ENCODE data around the gene RNU11.
"Not testable (repeated sequence)": the region's sequence is repeated elsewhere in the genome, so short reads cannot be mapped to it uniquely, and the experiment has no call there.

The RNU11 gene

DNA sequence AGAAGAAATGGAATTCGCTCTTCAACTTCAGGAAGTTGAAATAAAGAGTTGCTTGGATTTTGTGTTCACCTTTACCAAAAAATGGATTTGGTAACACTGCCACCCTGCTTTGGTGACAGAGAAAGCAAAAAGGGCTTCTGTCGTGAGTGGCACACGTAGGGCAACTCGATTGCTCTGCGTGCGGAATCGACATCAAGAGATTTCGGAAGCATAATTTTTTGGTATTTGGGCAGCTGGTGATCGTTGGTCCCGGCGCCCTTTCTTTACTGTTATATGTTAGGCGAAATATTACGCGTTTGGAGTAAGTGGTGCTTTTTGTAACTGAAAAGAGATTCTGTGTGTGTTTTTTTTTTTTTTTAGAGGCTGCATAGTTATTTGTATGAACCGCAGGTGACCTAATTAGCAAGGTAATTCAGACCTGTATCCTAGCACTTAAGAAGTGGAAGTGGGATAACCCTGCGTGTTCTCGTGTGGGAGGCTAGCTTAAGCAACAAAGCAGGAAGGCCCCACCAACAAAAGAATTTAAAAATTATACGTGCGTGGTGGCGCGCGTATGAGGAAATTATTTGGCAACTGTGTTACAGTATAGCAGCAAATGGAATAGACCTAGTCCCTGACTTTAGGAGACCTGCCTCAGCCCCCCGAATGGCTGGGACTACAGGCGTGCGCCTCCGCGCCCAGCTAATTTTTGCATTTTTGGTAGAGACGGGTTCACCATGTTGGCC lies at the start of gene RNU11:
TSS of gene RNU11 (plus strand) at position 127 of the 725 bp plus-strand sequence.
- DNase-seq (ENCODE audit: low read depth), result peak; percentile 99

DNA sequence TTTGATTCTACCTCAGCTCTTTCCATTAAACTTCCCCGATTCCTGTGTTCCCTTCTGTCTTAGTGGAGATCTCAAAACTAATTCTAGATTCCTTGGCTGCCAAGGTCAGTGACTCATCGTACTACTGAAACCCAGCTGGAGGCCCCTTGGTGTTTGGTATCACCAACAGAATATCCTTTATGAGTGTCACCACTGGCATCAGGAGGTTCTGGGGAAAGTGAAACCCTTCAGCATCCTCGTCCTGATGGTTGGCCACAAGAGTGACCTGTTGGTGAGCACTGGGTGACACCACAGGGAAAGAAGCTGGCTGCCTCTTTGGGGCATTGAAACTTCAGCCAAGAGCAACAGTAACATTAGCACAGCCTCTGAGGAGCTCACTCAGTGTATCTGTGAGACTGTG lies 46.7 kb upstream of the RNU11 start:
- DNase-seq (ENCODE audit: low read depth), result peak; percentile 93

DNA sequence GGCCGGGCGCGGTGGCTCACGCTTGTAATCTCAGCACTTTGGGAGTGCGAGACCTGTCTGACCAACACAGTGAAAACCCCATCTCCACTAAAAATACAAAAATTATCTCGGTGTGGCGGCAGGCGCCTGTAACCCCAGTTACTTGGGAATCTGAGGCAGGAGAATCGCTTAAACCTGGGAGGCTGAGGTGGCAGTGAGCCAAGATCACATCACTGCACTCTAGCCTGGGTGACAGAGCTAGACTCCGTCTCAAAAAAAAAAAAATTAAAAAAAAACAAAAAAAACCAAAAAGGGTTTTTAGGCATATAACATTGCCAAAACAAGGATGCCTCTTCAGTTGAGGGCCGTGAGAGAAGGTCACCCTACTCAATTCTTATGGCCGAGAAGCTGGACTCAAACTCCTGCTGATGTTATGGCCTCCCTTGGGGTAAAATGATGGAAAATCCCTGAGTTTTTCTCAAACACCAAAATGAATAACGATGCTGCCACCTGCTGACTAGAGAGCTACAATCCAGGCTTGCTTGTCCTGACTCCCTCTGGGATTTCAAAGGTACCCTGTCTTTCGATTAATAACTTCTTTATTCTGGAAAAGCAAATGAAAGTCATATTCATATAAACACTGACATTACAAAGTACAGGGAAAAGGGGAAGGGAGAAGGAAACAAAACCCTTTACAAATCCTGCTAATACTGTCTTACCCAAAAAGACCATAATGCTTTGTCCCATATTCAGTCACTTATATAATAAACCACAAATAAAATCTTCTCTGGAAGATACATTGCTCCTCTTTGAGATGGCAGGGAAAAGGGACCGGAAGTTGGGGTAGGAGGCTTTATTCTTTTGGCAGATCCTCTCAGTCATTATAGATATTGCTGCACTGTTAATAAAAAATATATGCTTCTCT lies 45.6 kb upstream of the RNU11 start:
- DNase-seq (ENCODE audit: low read depth), result peak; percentile 68

DNA sequence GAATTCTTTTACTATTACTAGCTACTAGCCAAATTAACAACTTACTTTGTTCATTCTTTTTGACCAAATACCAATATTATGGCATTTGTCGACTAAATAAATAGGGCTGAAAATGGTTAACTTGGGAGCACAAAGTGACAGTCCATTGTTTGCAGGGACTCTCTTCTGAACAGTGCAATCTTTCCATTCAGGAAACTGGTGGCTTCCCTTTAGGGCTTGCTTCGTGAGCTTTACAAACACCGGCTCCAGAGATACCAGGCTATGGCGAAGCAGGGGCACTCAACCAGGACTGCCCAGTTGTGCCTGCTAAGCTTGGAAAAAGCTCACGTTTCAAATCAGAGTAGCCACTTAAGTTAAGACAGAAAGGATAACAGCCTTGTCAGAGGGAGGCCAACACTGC lies 44.0 kb upstream of the RNU11 start:
- DNase-seq (ENCODE audit: low read depth), result no peak

DNA sequence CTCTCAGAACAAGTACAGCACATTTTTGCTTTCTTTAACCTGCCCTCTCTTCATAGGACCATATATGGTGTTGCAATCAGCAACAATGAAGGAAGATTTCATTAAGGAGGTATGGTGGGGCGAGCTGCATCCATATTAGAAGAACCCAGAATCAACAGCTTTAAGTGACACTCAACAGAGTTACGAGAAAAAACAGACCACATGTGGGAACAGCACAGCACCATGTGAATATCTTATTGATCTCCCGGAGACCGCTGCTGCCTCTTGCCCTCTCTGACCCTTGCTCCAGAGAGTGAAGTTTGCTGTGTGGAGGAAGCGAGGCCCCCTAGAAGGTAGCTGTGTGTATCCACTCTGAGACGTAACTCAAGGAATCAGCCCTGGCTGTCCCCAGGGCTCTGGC lies 43.4 kb upstream of the RNU11 start:
- DNase-seq (ENCODE audit: low read depth), result no peak

DNA sequence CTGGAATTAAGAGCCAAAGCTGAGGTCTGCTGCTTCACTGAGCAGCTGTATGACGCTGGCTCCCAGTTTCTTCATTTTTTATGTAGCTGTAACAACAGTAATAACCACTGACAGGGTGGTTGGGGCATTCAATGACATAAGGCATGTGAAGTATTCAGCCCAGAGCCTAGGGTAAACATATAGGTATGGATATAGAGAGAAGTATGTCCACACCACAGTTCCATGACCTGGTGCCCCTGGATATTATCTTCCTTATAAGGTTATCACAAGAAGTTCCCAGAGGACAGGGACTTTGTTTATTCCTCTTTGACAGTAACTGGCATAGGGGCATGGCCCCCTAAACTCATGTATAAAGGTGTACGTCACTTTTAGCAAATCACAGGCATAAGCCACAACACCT lies 41.6 kb upstream of the RNU11 start:
- DNase-seq (ENCODE audit: low read depth), result no peak

DNA sequence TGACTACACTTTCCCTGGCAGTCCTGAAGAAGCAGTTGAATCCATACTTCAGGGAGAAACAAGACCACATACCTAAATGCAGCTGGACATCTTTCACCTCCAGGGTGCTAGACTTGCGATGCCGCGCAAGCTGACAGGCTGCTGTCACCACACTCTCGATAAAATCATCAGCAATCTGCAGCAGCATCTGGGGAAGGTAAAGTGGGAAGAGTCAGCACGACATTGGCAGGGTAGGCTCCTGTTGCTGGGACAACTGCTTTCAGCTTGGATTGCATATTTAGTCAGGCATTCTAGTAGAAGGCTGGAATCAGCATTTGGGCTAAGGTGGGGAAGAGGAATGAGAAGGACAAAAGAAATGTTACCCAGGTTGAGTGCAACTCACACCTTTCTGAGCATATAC lies 35.2 kb upstream of the RNU11 start:
- no peak for DNase-seq (ENCODE audit: low read depth)

DNA sequence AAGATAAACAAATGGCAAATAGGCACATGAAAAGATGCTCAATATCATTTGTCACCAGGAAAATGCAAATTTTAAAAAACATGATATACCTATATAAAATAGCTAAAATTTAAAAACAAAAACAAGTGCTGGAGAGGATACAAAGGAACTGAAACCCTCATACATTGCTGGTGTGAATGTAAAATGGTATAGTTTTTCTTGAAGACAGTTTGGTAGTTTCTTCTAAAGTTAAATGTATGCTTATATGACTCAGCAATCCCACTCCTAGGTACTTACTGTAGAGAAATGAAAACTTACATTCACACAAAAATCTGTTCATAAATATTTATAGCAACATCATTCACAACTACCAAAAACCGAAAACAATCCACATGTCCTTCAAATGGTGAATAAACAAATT lies 16.7 kb upstream of the RNU11 start:
- no peak for DNase-seq (ENCODE audit: low read depth)

DNA sequence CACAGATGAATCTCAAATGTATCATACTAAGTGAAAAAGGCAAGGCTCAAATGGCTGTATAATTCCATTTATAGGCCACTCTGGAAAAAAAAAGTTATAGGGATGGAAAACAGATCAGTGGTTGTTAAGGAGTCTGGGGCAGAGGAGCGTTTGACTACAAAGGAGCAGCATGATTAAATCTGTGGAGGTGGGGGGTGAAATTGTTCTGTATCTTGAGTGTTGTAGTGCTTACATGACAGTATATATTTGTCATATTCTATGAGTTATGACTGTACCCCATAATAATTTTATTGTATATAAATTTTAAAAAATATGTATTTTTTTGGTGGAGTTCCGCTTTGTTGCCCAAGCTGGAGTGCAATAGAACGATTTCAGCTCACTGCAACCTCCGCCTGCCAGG lies 15.8 kb upstream of the RNU11 start:
- DNase-seq (ENCODE audit: low read depth), result no peak

DNA sequence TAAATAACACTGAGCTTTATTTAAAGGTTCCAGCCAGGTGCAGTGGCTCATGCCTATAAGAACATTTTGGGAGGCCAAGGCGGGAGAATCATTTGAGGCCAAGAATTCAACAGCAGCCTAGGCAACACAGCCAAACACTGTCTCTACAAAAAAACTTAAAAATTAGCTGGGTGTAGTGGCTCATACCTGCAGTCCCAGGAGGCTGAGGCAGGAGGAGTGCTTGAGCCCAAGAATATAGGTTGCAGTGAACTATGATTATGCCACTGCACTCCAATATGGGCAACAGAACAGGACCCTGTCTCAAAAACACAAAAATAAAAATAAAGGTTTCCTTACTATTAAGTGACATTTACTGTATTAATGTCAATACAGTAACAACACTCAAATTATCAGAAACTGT lies 7.6 kb upstream of the RNU11 start:
- DNase-seq (ENCODE audit: low read depth), result no peak

DNA sequence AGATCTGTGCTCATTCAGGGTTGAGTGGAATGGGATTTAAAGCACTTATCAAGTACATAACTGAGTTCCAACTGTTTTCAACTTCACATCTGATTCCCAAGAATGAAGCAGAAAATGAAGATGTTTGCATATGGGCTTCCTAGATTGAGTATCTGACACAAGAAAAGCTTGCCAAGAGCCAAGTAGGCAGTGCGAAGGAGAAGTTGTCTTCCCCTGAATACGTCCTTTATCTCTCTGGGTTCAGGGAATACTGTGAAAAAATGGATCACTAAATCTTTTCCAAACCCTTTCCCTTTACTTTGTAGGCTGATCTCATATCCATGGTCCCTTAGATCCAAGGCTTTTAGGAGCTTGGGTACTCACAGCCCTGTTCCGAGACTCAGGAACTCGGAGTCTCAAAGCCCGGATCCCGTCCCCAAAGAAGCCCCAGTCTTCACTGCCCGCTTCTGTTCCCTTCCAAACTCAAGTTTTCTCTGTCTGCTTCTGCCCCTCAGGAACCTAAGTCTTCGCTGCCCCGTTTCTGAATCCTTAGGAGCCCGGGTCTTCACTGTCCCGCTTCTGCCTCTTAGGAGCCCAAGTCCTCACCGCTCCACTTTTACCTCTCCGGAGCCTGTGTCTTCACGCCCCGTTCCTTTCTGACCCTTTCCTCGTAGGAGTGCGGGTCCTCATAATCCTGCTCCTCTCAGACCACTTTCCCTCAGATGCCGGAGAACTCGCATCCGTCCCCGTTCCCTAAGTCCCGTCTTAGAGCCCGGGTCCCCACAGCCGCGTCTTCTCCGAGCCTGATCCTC lies 6.1 kb upstream of the RNU11 start:
- peak; percentile 21 for DNase-seq (ENCODE audit: low read depth)

DNA sequence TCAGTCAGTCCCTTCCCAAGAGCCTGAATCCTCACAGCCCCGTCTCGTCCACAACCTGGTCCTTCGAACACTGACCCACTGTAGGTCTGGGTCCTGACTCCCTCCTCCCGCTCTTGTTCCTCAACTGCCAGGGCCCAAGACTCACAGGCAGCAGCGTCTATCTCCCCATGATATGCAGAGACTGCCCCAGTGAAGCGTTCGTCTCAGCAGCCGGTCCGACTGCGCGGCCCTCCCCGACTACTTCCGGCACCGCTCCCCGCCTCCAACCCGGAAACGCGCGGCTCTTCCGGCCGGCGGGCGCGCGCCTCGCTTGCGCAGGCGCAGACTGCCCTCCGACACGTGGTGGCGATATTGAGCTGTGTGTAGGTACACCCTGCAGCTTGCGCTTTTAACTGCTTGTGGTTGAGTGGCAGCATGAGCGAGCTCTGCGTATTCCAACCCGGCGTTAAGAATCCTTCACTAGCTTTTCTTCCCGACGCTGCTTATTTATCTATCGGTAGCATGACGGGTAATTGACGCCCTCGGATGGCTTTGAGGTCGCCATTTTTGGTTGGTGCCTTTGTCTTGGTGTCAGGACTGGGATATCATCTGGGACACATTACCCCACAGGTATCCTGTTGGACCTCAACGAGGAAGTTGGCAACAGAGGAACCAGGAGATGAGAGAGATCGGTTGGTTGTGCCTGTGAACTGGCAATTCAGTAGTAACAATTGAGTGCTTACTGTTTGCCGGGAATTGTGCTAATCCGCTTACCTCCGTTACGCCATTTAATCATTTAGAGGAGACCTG lies 5.4 kb upstream of the RNU11 start, which contains the start of gene TAF12:
TSS of gene TAF12 (minus strand) at position 221 of the 789 bp plus-strand sequence. CDS start 20,986 bp downstream, outside the sequence.
- peak; percentile 94 for DNase-seq (ENCODE audit: low read depth)

DNA sequence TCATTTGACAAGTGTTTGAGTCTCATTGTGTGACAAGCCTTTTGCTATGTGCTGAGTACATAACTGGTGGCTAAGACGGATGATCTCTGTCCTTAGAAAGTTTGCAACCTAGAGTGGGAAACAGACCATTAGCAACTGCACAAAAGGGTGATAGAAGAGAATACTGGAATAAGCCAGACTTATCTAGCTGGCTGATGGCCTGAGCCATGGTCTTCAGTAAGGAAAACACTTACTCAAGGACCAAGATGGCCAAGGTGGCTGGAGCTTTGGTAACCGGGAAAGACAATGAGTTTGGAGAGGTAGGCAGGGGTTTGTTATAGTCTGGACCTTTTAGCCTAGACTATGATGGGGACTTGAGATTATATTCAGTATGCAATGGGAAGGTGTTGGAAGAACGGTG lies 3.9 kb upstream of the RNU11 start:
- no peak for DNase-seq (ENCODE audit: low read depth)

DNA sequence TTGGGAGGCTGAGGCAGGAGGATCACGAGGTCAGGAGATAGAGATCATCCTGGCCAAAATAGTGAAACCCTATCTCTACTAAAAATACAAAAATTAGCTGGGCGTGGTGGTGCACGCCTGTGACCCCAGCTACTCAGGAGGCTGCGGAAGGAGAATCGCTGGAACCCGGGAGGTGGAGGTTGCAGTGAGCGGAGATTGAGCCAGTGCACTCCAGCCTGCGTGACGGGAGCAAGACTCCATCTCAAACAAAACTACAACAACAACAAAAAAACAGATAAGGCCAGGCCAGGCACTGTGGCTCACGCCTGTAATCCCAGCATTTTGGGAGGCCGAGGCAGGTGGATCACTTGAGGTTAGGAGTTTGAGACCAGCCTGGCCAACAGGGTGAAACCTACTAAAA lies 3.0 kb upstream of the RNU11 start:
- DNase-seq (ENCODE audit: low read depth), result not testable (repeated sequence)

DNA sequence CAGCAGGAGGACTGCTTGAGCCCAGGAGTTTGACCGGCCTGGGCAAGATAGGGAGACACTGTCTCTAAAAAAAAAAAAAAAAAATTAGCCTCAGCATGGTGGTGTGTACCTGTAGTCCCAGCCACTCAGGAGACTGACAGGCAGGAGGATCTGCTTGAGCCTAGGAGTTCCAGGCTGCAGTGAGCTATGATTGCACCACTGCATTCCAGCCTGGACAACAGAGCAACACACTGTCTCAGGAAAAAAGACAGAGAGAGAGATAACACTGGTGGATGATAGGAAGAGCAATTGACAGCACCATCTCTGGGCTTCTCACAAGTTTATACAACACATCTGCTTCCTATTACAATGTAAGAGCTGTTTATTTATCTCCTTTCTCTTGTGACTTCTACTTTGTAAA lies 2.4 kb upstream of the RNU11 start:
- DNase-seq (ENCODE audit: low read depth), result peak; percentile 82

DNA sequence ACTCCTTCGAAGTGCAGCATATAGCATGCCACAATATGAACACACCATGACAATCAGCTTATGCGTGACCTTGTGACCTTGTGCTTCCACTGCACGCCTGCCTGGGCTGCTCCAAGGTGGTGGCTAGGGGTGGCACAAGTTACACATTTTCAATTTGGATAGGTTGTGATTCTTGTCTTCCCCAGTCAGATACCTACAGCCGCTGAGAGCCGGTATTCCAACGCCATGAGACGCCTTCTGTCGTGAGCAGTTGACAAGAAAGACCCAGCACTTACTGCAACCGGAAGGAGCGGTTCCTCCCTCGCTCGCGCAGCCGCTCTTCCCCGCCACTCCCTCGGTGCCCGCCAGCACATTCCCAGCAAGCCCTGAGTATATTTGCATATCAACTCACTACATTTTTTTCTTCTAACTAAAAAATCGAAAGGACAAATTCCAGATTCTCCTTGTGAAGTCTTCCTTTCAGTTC lies 359 bp upstream of the RNU11 start:
- peak; percentile 94 for DNase-seq (ENCODE audit: low read depth)

DNA sequence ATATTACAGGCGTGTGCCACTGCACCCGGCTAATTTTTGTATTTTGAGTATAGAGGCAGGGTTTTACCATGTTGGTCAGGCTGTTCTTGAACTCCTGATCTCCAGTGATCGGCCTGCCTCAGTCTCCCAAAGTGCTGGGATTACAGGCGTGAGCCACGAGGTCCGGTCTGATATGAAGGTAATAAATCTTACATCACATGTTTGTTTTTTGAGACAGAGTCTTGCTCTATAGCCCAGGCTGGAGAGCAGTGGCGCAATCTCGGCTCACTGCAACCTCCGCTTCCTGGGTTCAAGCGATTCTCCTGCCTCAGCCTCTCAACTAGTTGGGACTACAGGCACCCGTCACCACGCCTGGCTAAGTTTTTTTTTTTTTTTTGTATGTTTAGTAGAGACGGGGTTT lies 4.7 kb downstream of the RNU11 start:
- DNase-seq (ENCODE audit: low read depth), result not testable (repeated sequence)

DNA sequence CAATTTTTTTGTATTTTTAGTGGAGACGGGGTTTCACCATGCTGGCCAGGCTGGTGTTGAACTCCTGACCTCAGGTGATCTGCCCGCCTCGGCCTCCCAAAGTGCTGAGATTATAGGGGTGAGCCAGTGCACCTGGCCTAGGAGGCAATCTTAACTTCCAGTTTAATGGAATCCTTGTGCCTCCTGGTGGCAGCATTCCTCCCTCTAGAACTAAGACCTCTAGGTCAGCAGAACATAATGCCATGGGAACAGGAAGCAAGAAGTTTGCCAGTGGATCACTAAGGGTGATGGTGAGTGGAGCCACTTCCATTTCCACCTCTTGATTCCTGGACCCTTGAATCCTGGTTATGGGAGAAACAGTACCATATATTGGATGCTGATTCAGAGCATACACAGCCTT lies 5.5 kb downstream of the RNU11 start:
- DNase-seq (ENCODE audit: low read depth), result peak; percentile 31

DNA sequence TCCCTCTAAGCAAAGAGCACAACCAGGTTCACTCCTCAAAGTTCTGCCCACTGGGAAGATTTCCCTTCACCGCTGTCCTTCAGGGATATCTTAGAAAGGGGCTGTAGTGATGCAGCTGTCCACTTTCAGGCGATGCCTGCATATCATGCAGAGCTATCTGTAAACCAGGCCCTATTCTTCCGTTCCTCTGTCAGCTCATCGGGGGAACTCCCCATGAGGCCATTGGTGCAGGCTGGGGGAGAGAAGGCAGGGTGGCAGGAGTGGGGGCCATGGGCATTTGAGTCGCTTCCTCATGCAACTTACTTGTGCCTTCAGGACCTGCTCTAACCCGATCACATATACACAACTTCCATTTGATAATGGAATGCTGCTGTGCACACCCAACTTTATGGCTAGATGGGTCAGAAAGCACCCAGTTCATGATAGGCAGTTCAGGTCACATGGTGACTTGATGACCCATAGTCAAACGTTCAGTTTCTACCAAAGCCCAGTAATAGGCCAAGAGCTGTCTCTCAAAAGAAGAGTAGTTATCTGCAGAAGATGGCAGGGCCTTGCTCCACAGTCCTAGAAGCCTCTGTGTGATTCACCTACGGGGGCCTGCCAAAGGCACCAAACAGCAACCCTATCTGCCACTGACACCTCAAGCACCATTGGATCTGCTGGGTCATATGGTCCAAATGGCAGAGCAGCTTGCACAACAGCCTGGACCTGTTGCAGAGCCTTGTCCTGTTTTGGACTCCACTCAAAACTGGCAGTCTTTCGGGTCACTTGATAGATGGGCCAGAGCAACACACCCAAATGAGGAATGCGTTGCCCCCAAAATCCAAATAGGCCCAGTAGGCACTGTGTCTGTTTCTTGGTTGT lies 7.3 kb downstream of the RNU11 start:
- not testable (repeated sequence) for DNase-seq (ENCODE audit: low read depth)

DNA sequence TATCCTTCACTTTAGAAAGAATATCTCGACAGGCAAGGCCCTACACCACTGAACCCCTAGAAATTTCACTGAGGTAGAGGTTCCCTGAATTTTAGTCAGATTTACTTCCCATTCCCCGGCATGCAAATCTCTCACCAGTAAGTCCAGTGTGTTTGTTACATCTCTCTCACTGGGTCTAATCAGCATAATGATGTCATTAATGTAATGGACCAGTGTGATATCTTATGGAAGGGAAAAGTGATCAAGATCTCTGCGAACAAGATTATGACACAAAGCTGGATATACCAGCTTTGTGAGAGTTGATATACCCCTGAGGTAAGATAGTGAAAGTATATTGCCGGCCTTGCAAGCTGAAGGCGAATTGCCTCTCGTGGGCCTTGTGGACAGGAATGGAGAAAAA lies 7.9 kb downstream of the RNU11 start:
- no peak for DNase-seq (ENCODE audit: low read depth)

All from fibroblast of gingiva (primary cell).